NCI-H748 treated with DMSO at 0.1 percent for 48 hours (cell line): Measurements from ENCODE around the gene SLC20A1.
"Not testable (repeated sequence)": the region's sequence is repeated elsewhere in the genome, so short reads cannot be mapped to it uniquely, and the experiment has no call there.

Experiments
- DNase-seq: peaks from one replicate; lab custom pipeline; 2025; lab: John Stamatoyannopoulos, UW

Gene SLC20A1

GRCh38 chr2:112645310-112646101, at the start of gene SLC20A1:
TSS of gene SLC20A1 (plus strand) at chr2:112645939. CDS start at chr2:112646829, 890 bp downstream.
- peak; percentile 66 for DNase-seq

- no peak for DNase-seq
Observed at GRCh38 chr2:112597537-112598322, 48.0 kb upstream of the SLC20A1 start.

GRCh38 chr2:112600634-112601033, 45.1 kb upstream of the SLC20A1 start:
- DNase-seq: no peak

- DNase-seq: no peak
Observed at GRCh38 chr2:112601754-112602153, 44.0 kb upstream of the SLC20A1 start.

GRCh38 chr2:112602917-112603316, 42.8 kb upstream of the SLC20A1 start:
- no peak for DNase-seq

- DNase-seq: no peak
Observed at GRCh38 chr2:112603731-112604130, 42.0 kb upstream of the SLC20A1 start.

- no peak for DNase-seq
Observed at GRCh38 chr2:112604952-112605351, 40.8 kb upstream of the SLC20A1 start.

- no peak for DNase-seq
Observed at GRCh38 chr2:112605926-112606325, 39.8 kb upstream of the SLC20A1 start.

- no peak for DNase-seq
Observed at GRCh38 chr2:112606547-112606946, 39.2 kb upstream of the SLC20A1 start.

- no peak for DNase-seq
Observed at GRCh38 chr2:112607680-112608438, 37.9 kb upstream of the SLC20A1 start.

- DNase-seq: not testable (repeated sequence)
Observed at GRCh38 chr2:112609320-112609719, 36.4 kb upstream of the SLC20A1 start.

GRCh38 chr2:112612283-112612682, 33.5 kb upstream of the SLC20A1 start:
- not testable (repeated sequence) for DNase-seq

GRCh38 chr2:112614201-112614840, 31.4 kb upstream of the SLC20A1 start:
- no peak for DNase-seq

- no peak for DNase-seq
Observed at GRCh38 chr2:112615051-112615450, 30.7 kb upstream of the SLC20A1 start.

GRCh38 chr2:112615798-112616197, 29.9 kb upstream of the SLC20A1 start:
- not testable (repeated sequence) for DNase-seq

GRCh38 chr2:112618383-112618782, 27.4 kb upstream of the SLC20A1 start:
- no peak for DNase-seq

- no peak for DNase-seq
Observed at GRCh38 chr2:112621790-112622527, 23.8 kb upstream of the SLC20A1 start.

- DNase-seq: no peak
Observed at GRCh38 chr2:112622528-112622849, 23.2 kb upstream of the SLC20A1 start.

- no peak for DNase-seq
Observed at GRCh38 chr2:112623913-112624777, 21.6 kb upstream of the SLC20A1 start.

- no peak for DNase-seq
Observed at GRCh38 chr2:112625474-112626114, 20.1 kb upstream of the SLC20A1 start.
